ENCODE data around the gene MAP1LC3B2. TPM values are rescaled to one million over a fixed set of nuclear protein-coding genes. Genes with fewer than 3 reads are reported as not detected.

MAP1LC3B2 gene
- total and polyA plus RNA-seq, 2 of the 13 experiments (the other 11 are each of a cell fraction or from before 2014, with no cell fraction given): 0.60 to 2.2 TPM

DNA sequence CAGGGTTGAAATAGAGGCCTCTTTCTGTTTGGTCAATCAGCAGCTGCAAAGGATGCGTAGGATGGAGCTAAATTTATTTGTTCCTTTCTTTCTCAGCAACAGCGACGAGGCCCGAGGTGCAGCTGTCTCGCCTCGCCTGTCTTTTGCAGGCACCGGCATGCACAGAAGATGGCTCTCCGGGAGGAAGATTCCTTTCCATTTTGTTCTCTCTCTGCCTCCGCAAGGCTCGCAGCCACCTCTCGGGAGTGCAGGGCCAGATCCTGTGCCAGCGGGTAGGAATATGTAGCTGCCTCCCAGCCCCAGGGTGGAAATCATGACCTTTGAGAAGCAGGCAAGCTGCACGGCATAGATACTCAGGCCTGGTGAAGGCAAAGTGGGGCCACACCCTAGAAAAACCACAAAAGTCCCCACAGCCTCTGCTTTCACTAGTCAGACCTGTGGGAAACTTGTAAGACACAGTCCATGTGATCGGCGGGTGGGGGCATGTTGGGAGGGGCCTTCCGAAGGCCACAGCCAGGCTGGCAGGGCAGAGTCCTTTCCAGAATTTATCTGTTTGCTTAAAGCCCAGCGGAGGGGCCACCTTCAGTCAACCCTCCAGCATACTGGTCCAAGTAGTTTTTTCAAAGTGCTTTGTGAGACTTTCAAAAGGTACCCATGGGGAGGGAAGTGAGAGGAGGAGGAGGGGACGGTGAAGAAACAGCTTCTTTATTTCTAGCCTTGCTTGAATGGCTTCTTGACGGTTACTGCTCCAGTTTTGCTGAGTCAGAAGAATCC lies at the start of gene MAP1LC3B2 (continued):
- TF ChIP-seq, protein P1, sequence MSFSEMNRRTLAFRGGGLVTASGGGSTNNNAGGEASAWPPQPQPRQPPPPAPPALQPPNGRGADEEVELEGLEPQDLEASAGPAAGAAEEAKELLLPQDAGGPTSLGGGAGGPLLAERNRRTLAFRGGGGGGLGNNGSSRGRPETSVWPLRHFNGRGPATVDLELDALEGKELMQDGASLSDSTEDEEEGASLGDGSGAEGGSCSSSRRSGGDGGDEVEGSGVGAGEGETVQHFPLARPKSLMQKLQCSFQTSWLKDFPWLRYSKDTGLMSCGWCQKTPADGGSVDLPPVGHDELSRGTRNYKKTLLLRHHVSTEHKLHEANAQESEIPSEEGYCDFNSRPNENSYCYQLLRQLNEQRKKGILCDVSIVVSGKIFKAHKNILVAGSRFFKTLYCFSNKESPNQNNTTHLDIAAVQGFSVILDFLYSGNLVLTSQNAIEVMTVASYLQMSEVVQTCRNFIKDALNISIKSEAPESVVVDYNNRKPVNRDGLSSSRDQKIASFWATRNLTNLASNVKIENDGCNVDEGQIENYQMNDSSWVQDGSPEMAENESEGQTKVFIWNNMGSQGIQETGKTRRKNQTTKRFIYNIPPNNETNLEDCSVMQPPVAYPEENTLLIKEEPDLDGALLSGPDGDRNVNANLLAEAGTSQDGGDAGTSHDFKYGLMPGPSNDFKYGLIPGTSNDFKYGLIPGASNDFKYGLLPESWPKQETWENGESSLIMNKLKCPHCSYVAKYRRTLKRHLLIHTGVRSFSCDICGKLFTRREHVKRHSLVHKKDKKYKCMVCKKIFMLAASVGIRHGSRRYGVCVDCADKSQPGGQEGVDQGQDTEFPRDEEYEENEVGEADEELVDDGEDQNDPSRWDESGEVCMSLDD (CRISPR knock-in tag; IDR thresholded peaks at IDR 0.05; ENCODE audit: borderline replicate concordance): no peak
- TF ChIP-seq, protein P2, sequence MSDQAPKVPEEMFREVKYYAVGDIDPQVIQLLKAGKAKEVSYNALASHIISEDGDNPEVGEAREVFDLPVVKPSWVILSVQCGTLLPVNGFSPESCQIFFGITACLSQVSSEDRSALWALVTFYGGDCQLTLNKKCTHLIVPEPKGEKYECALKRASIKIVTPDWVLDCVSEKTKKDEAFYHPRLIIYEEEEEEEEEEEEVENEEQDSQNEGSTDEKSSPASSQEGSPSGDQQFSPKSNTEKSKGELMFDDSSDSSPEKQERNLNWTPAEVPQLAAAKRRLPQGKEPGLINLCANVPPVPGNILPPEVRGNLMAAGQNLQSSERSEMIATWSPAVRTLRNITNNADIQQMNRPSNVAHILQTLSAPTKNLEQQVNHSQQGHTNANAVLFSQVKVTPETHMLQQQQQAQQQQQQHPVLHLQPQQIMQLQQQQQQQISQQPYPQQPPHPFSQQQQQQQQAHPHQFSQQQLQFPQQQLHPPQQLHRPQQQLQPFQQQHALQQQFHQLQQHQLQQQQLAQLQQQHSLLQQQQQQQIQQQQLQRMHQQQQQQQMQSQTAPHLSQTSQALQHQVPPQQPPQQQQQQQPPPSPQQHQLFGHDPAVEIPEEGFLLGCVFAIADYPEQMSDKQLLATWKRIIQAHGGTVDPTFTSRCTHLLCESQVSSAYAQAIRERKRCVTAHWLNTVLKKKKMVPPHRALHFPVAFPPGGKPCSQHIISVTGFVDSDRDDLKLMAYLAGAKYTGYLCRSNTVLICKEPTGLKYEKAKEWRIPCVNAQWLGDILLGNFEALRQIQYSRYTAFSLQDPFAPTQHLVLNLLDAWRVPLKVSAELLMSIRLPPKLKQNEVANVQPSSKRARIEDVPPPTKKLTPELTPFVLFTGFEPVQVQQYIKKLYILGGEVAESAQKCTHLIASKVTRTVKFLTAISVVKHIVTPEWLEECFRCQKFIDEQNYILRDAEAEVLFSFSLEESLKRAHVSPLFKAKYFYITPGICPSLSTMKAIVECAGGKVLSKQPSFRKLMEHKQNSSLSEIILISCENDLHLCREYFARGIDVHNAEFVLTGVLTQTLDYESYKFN (CRISPR knock-in tag; conservative IDR thresholded peaks at IDR 0.05): peak; percentile 66
- 0 out of 2 replicates have a peak, but pooled peaks have one; percentile 38 for TF ChIP-seq MEF2D (CRISPR knock-in tag; IDR thresholded peaks at IDR 0.05)
- no peak for TF ChIP-seq CENPX (CRISPR knock-in tag; IDR thresholded peaks at IDR 0.05)
- TF ChIP-seq BRCA1 (CRISPR knock-in tag; IDR thresholded peaks at IDR 0.05): no peak
- TF ChIP-seq ZNF430 (CRISPR knock-in tag; IDR thresholded peaks at IDR 0.05): peak; percentile 32; the same call in 1 of the 2 replicates
- TF ChIP-seq, protein P3, sequence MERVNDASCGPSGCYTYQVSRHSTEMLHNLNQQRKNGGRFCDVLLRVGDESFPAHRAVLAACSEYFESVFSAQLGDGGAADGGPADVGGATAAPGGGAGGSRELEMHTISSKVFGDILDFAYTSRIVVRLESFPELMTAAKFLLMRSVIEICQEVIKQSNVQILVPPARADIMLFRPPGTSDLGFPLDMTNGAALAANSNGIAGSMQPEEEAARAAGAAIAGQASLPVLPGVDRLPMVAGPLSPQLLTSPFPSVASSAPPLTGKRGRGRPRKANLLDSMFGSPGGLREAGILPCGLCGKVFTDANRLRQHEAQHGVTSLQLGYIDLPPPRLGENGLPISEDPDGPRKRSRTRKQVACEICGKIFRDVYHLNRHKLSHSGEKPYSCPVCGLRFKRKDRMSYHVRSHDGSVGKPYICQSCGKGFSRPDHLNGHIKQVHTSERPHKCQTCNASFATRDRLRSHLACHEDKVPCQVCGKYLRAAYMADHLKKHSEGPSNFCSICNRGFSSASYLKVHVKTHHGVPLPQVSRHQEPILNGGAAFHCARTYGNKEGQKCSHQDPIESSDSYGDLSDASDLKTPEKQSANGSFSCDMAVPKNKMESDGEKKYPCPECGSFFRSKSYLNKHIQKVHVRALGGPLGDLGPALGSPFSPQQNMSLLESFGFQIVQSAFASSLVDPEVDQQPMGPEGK (CRISPR knock-in tag; IDR thresholded peaks at IDR 0.05): peak; percentile 98
- TF ChIP-seq, protein P4, sequence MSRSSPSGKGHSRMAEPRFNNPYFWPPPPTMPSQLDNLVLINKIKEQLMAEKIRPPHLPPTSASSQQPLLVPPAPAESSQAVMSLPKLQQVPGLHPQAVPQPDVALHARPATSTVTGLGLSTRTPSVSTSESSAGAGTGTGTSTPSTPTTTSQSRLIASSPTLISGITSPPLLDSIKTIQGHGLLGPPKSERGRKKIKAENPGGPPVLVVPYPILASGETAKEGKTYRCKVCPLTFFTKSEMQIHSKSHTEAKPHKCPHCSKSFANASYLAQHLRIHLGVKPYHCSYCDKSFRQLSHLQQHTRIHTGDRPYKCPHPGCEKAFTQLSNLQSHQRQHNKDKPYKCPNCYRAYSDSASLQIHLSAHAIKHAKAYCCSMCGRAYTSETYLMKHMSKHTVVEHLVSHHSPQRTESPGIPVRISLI (CRISPR knock-in tag; IDR thresholded peaks at IDR 0.05; ENCODE audit: borderline replicate concordance): peak; percentile 34; the same call in 1 of the 2 replicates
- TF ChIP-seq SALL1 (CRISPR knock-in tag; IDR thresholded peaks at IDR 0.05): peak; percentile 58
- no peak for TF ChIP-seq JUND (CRISPR knock-in tag; IDR thresholded peaks at IDR 0.05)
- TF ChIP-seq, protein P5, sequence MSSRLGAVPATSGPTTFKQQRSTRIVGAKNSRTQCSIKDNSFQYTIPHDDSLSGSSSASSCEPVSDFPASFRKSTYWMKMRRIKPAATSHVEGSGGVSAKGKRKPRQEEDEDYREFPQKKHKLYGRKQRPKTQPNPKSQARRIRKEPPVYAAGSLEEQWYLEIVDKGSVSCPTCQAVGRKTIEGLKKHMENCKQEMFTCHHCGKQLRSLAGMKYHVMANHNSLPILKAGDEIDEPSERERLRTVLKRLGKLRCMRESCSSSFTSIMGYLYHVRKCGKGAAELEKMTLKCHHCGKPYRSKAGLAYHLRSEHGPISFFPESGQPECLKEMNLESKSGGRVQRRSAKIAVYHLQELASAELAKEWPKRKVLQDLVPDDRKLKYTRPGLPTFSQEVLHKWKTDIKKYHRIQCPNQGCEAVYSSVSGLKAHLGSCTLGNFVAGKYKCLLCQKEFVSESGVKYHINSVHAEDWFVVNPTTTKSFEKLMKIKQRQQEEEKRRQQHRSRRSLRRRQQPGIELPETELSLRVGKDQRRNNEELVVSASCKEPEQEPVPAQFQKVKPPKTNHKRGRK (CRISPR knock-in tag; IDR thresholded peaks at IDR 0.05): no peak
- TF ChIP-seq MAFF (IDR thresholded peaks at IDR 0.05; ENCODE audit: low read depth, low read length): peak; percentile 92
- TF ChIP-seq ZNF501 (CRISPR knock-in tag; IDR thresholded peaks at IDR 0.05): peak; percentile 38; the same call in 1 of the 2 replicates
- no peak for TF ChIP-seq ZNF775 (CRISPR knock-in tag; IDR thresholded peaks at IDR 0.05; ENCODE audit: borderline replicate concordance)
- TF ChIP-seq BHLHE40 (IDR thresholded peaks at IDR 0.05; ENCODE audit: low read length): no peak
